GM10266 (cell line): ENCODE measurements around the gene LMBR1.

Source experiments
- DNase-seq: peaks from one replicate; pipeline ENCODE4 v3.0.0; 2012; ENCODE audit errors: extremely low spot score
- TF ChIP-seq, protein P1 (sequence below): IDR thresholded peaks from 2 replicates; pipeline ENCODE4 v1.5.1; 2012; ENCODE audit warnings: mild to moderate bottlenecking, low read depth; ENCODE audit not compliant: control insufficient read depth, insufficient read depth; ENCODE audit errors: missing control alignments

Gene LMBR1

GRCh38 chr7:156773966-156774365 lies 119.0 kb downstream of the LMBR1 start:
- no peak for DNase-seq
- TF ChIP-seq, protein P1, sequence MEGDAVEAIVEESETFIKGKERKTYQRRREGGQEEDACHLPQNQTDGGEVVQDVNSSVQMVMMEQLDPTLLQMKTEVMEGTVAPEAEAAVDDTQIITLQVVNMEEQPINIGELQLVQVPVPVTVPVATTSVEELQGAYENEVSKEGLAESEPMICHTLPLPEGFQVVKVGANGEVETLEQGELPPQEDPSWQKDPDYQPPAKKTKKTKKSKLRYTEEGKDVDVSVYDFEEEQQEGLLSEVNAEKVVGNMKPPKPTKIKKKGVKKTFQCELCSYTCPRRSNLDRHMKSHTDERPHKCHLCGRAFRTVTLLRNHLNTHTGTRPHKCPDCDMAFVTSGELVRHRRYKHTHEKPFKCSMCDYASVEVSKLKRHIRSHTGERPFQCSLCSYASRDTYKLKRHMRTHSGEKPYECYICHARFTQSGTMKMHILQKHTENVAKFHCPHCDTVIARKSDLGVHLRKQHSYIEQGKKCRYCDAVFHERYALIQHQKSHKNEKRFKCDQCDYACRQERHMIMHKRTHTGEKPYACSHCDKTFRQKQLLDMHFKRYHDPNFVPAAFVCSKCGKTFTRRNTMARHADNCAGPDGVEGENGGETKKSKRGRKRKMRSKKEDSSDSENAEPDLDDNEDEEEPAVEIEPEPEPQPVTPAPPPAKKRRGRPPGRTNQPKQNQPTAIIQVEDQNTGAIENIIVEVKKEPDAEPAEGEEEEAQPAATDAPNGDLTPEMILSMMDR, result no peak

DNA sequence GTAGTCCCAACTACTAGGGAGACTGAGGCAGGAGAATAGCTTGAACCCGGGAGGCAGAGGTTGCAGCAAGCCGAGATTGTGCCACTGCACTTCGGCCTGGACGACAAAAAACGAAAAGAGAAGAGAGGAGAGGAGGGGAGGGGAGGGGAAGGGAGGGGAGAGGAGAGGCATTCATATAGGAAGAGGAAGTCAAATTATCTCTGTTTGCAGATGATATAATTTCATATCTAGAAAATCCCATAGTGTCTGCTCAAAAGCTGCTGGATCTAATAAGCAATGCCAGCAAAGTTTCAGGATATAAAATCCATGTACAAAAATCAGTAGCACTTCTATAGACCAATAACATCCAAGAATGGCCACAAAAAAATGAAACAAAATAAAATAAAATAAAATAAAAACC lies 120.3 kb downstream of the LMBR1 start:
- TF ChIP-seq, protein P1, result no peak
- DNase-seq, result no peak

DNA sequence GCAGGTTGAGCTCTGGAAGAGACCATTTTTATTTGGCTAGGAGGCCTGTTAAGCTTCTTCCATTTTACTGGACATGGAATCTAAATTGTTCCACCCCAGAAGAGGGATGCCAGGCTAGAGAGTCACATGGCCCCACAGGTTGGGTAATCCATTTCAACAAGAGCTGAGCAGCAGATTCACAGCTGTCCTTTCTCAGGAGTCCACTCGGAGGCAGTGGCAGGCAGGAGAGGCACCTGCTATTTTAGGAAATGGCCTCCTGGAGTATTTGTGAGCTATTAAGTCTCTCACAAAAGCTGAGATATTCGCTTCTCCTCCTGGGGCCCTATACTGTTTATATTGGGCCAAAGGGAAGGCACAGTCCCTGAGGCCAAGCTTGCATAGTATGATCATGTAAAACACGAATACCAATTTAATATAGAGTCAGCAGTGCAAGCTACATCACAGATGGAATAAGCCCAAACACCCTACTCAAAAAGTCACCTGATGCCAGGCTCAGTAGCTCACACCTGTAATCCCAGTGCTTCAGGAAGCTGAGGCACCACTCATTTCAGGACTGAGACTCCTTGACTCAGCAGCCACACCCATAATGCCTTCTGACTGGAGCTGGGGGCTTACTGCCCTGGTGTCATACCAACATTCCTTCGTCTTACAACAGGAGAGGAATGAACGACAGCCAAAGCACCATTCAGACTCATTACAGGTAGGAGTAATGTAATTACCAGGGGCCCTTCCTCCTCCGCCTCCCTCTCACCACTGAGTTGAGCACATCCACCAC lies 124.1 kb downstream of the LMBR1 start:
- no peak for DNase-seq
- TF ChIP-seq, protein P1, result no peak

- DNase-seq, result no peak
- TF ChIP-seq, protein P1, result no peak
These were observed 126.3 kb downstream of the LMBR1 start for GRCh38 chr7:156766666-156767065.

- TF ChIP-seq, protein P1, result no peak
- DNase-seq, result no peak
These were observed 126.9 kb downstream of the LMBR1 start for GRCh38 chr7:156765901-156766656.

GRCh38 chr7:156764766-156765165 lies 128.2 kb downstream of the LMBR1 start:
- no peak for DNase-seq
- TF ChIP-seq, protein P1, result no peak
